DMS79 treated with DMSO at 0.1 percent for 48 hours (cell line): ENCODE data around the gene CPE.
"Not testable (repeated sequence)": the region's sequence is repeated elsewhere in the genome, so short reads cannot be mapped to it uniquely, and the experiment has no call there.

Source experiments
- DNase-seq: peaks from one replicate; lab custom pipeline; 2025; lab: John Stamatoyannopoulos, UW

Gene CPE

GRCh38 chr4:165464376-165464775, 85.6 kb downstream of the CPE start:
- DNase-seq: no peak

GRCh38 chr4:165464813-165465381, 86.1 kb downstream of the CPE start:
- DNase-seq: peak; percentile 59

DNA sequence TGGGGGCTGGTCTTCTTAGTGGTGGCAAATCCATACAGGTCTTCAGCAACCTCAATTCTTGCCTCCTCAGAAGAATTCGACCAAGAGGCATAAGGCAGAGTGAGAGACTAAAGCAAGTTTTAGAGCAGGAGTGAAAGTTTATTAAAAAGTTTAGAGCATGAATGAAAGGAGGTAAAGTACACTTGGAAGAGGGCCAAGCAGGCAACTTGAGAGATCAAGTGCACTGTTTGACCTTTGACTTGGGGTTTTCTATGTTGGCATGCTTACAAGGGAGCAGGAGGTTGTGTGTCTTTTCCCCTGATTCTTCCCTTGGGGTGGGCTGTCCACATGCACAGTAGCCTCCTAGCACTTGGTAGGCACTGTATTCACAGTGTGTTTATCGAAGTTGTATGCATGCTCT, 91.2 kb downstream of the CPE start:
- DNase-seq: no peak

- DNase-seq: no peak
These were observed 94.3 kb downstream of the CPE start for GRCh38 chr4:165472943-165473676.

GRCh38 chr4:165474784-165475705, 96.2 kb downstream of the CPE start:
- no peak for DNase-seq

DNA sequence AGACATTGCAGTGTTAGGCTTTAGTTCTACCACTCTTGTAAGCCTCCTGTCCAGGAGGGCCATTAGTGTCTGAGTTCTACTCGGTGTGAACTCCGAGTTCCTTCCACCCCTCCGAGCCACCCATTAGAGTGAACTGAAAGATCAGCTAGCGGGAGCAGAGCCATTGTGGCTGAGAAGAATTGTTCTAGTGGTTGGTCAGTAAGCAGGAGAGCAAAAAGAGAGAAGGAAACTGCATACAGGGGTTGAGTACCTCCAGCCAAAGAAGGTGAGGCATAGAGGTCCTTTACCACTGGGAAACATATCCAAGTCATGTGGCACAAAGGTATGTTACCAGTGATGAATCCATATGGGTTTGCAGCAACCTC, 96.9 kb downstream of the CPE start:
- DNase-seq: no peak

- DNase-seq: no peak
These were observed 97.6 kb downstream of the CPE start for GRCh38 chr4:165476214-165477098.

- no peak for DNase-seq
These were observed 99.0 kb downstream of the CPE start for GRCh38 chr4:165477799-165478198.

- DNase-seq: no peak
These were observed 99.5 kb downstream of the CPE start for GRCh38 chr4:165478260-165478659.

DNA sequence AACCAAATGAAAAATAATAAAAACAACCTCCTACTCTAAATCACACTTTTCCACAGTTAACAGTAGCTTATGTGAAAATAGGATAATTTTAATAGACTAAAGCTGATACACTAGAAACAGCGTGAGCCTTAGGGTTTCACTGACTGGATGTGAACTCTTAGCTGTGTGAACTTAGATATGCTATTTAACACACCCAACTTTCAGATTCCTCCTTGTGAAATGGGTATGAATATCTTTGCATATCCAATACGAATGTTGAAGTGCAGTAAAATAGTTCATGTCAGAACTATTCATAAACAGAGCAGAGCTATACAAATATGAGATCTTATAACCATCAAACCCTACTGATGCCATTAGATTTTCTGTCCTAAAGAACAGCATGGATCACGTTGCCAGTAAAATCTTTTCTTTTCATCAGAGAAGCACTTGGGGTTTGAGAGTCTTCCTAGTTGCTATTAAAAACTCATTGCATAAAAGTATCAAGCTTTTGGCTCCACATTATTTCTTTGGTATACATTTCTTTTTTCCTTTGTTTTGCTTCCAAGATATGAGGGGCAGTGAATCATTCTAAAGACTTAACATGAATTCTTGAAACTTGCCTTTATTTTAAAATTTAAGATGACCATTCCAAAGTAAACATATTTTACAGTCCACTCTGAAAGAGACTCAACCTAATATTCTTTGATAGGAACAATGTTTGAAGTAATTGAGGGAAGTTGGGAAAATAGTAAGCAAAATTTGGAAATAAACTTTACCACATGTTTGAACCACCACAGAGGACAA, 102.4 kb downstream of the CPE start:
- no peak for DNase-seq

DNA sequence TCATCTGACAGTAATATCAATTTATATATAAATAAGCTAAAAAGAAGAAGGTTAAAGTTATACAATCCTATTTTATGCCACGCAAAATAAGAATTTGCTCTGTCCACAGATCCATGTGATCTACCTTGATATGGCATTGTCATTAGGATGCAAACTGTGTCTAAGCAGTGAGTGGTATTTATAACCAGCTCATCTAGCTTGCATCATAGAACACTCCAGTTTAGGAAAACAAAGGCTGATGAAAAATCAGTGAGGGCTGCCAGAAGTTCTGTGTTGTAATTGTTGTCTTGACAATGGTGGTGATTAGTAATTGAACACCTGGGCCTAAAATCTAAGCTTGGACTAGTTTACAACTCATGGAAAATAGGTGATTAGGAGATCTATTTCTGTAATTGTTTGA, 111.0 kb downstream of the CPE start:
- no peak for DNase-seq

- DNase-seq: not testable (repeated sequence)
These were observed 113.8 kb downstream of the CPE start for GRCh38 chr4:165492583-165492982.

DNA sequence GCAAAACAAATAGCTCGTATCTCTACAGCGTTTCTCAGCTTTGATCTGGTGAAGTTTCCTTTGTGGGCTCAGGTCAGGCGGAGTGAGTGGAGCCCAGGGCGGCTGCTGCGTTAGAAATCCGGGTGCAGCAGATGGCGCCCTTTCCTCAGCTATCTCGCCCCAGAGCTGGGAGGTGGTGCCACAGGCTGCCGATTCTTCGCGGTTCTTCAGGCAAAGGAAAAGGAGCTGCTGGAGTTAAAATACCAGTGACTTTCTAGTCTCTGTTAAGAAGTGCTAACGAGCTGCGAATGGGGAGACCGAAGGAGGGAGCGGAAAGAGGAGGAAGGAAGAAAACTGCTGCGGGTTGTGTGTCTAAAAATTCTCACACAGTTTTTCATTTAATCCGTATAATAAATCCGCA, 114.6 kb downstream of the CPE start:
- DNase-seq: no peak

DNA sequence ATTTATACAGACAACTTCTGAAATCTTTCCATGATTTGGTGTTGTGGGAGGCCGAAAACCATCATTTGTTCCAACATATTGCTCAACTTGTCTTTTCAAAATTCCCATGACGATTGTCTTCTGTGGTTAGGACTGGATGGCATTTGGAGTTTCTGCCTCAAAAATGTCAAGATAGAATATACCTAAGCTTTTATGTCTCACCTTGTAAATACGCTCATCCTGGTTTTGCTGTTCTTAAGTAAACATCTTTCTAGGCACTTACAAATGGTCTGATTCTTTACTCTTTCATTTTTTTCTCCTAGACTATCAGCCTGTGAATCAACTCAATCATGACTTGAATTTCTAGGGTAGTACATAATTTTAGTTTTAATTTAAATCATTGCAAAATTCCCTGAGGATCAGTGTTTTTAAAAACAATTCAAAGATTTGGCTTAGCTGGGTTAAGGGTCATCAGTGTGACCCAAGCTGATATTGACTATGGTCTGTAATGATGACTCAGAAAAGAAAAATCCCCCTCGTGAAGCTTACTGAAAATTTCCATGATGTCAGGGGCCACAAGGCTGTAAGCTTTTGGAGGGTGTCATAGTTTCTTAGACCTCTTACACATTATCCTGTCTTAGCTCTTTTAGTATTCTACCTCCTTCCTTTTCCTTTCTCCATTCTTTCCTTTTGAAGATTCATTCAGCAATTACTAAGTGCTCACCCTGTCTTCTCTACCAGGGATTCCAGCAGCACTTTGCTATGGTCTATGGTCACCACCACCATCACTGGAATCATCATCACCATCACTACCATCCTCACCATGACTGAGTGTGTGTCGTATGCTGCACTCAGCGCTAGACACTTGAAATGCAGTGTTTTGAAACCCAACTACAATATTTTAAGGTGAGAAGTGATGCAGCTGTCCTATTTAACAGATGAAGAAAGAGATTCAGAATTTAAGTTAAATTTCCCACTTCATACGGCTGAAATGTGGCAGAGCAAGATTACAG, 124.4 kb downstream of the CPE start:
- DNase-seq: no peak

GRCh38 chr4:165504184-165504583, 125.4 kb downstream of the CPE start:
- DNase-seq: no peak

- DNase-seq: no peak
These were observed 127.4 kb downstream of the CPE start for GRCh38 chr4:165505958-165506837.

- DNase-seq: no peak
These were observed 128.0 kb downstream of the CPE start for GRCh38 chr4:165506849-165507248.

DNA sequence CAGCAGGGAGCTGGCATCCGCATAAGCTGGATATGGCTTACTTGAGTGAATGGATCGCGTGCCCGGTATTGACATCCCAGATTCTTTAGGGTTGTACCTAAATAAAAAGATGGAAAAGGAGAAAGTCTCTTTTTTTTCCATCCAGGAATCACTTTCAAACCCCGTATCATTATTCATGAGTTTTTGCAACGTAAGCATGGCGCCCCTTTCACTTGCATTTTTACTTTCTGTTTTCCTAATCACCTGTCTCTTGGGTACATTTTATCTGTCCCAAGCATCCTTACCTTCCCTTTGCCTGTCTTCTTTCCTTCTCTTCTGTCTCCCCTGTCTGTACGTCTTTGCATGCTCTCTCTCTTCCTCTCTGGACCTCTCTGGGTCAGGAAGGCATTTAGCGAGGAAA, 128.6 kb downstream of the CPE start:
- no peak for DNase-seq
